Psoas muscle (tissue), 8 donors: ENCODE data around the gene ROR2. TPM values are rescaled to one million over a fixed set of nuclear protein-coding genes. Genes with fewer than 3 reads are reported as not detected.

ENCODE experiments used
- ATAC-seq, 4 donors: fragments of 200-7000 bp; cut with Tn5 transposase; one replicate each; pipeline ENCODE4 v1.9.1; 2020; ENCODE audit warnings: moderate library complexity in 3 of 4, mild to moderate bottlenecking in 2 of 4
- DNase-seq, 2 donors: peaks; one replicate each; pipeline ENCODE4 v3.0.0-alpha.2; 2020
- H3K27ac ChIP-seq: fragments of 200-600 bp; one replicate; pipeline ENCODE4 v1.8.0; 2022
- H3K27me3 ChIP-seq, 3 donors: fragments of 200-600 bp in 1 of 3; one replicate each; pipeline versions ENCODE4 v1.6.1 to v1.8.0; 2013 to 2022; ENCODE audit warnings: low read length in 2 of 3, mild to moderate bottlenecking in 2 of 3, moderate library complexity in 1 of 3; ENCODE audit not compliant: insufficient read depth in 3 of 3
- H3K36me3 ChIP-seq, 2 donors: fragments of 200-600 bp in 1 of 2; one replicate each; pipeline versions ENCODE4 v1.6.1 to v1.8.0; 2013 to 2022; ENCODE audit warnings: low read depth in 1 of 2, mild to moderate bottlenecking in 1 of 2, moderate library complexity in 1 of 2; ENCODE audit not compliant: insufficient read depth in 1 of 2
- H3K4me1 ChIP-seq: fragments of 200-600 bp; one replicate; pipeline ENCODE4 v1.8.0; 2022
- H3K4me3 ChIP-seq: fragments of 200-600 bp; one replicate; pipeline ENCODE4 v1.8.0; 2022; ENCODE audit warnings: mild to moderate bottlenecking
- H3K9me3 ChIP-seq: fragments of 200-600 bp; one replicate; pipeline ENCODE4 v1.8.0; 2022
- WGBS, 3 donors: extraction: QIAGEN DNeasy Blood & Tissue Kit; methylation state at CpG; one replicate each; pipeline versions ENCODE4 v1.1.6 to v1.1.7; 2013; 5-methylcytosine and 5-hydroxymethylcytosine counted together
- intact Hi-C, 2 donors: fragments of 100-400 bp; cut with DNase I; formaldehyde crosslinking; loops; one replicate each; pipeline versions ENCODE4 v1.11.0 to v1.14.2; 2022
- polyA plus RNA-seq, 3 donors: library from polyadenylated mRNA; stranded (reverse); fragments of 200-250 nt; gene quantifications; one replicate each; pipeline ENCODE4 v1.2.3, GENCODE V29; 2013
- total RNA-seq, 4 donors: library from RNA; stranded (reverse); fragmentation: NEBNext Ultra II Directional in 2 of 4; extraction: Animal tissue kit (Norgen Biotek cat#: 25700) in 2 of 4; gene quantifications; one replicate each; pipeline versions ENCODE4 v1.2.1 to v1.2.4, GENCODE V29; 2021 to 2023
- TF ChIP-seq, protein P1 (sequence below): fragments of 200-600 bp; IDR thresholded peaks from one replicate; pipeline ENCODE4 v1.8.0; 2022; ENCODE audit warnings: antibody characterized with exemption
- donor health status: healthy with polysubstance abuse.
- donor health status: DM: no; HTN: no; CAD: no; lungs with moderate emphysema.
- donor health status: Bipolar disorder and iron deficiency.
- donor health status: healthy.
- donor health status: DM: yes; HTN: yes; CAD: no.
- donor health status: DM: no; HTN: no; CAD: no.
- donor health status: DM: no; HTN: no; CAD: no.
- donor health status: DM: yes; HTN: yes; CAD: no.

Gene ROR2
- total and polyA plus RNA-seq, 7 donors: 0.05 to 0.52 (median 0.15) TPM

DNA sequence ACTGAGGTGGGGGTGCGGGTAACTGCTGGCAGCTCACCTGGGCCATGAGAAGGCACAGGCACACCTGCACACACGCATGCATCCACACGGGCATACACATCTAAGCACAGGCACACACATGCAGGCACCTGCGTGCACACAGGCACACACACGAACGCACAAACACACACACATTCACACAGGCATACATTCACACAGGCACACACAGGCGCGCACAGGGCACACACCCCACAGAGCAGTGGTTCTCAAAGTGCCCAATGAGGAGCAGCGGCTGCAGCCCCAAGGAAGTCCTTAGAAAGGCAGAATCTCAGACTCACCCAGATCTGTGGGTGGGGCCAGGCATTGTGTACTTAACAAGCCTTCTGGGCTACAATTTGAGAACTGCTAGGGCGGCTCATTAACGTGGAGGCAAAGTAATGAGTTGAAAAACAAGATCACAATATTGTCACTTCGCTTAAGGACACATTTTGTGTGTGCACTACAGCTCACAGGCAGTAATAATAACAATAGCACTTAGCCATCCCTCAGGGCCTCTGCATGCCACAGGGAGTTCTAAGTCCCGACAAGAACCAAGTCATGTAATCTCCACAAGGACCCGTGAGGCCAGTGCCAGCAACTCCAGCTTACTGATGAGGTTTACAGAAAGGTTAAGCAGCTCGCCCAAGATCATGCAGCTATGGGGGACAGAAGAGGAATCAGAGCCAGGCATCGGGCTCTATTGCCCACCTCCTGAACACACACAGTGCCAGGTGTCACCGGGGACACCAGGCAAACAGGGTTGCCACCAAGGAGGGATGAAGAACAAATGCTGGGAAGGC is 91.6 kb downstream of the ROR2 start:
- H3K9me3 ChIP-seq: no peaks in the 10 kb centered on the region
- no peak overlapping the region for H3K4me3 ChIP-seq
- no peak overlapping the region for H3K27ac ChIP-seq
- H3K4me1 ChIP-seq: no peaks in the 10 kb centered on the region
- H3K36me3 ChIP-seq: no peaks in the 10 kb centered on the region
- no peaks in the 10 kb centered on the region for H3K27me3 ChIP-seq
- WGBS, 3 donors: 82 to 86% (median 86%) methylated on average over 17 of the region's 17 CpGs
- no peak for DNase-seq
- TF ChIP-seq, protein P1, sequence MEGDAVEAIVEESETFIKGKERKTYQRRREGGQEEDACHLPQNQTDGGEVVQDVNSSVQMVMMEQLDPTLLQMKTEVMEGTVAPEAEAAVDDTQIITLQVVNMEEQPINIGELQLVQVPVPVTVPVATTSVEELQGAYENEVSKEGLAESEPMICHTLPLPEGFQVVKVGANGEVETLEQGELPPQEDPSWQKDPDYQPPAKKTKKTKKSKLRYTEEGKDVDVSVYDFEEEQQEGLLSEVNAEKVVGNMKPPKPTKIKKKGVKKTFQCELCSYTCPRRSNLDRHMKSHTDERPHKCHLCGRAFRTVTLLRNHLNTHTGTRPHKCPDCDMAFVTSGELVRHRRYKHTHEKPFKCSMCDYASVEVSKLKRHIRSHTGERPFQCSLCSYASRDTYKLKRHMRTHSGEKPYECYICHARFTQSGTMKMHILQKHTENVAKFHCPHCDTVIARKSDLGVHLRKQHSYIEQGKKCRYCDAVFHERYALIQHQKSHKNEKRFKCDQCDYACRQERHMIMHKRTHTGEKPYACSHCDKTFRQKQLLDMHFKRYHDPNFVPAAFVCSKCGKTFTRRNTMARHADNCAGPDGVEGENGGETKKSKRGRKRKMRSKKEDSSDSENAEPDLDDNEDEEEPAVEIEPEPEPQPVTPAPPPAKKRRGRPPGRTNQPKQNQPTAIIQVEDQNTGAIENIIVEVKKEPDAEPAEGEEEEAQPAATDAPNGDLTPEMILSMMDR: no peak
- intact Hi-C loops: no loop called here
- ATAC-seq: no peak

DNA sequence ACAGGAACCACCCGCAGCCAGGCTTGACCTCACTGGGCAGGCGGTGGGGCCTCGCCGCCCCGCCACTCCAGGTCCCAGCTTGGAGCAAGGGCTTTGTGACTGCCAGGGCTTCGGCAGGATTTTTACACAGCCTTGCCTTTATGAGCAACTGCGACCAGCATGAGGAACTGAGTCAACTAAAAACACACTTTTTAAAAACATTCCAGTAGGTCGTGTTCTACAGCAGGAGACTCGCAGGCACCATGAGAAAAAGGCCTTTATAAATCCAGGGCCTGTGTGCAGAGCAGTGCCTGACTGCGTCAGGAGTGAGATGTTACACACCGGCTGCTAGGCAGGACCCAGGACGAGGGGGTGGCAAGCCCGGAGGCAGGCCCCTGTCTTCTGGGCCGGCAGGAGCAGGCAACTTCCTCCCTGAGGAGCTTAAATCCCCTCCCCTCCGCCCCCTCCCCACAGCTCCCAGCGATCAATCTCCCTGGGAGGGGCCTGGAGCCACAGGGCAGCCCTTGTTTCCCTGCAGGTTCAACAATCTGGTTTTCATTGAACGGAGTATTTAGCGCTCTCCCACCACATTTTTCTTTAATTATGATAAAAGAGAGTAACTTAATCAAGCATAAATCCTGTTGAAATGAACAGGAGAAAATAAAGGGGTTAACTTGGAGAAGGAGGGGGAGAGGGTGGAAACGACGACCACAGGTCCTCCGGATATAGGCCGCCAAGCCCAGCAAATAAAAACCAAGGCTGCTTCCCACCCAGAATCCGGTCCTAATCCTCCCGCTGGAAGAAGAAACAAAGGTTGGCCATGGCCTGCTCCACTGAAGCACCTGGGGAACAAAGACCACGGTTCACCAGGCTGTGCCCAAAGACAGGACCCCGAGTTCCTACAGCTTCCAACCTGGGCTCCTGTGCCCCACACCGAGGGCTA is 92.5 kb downstream of the ROR2 start:
- TF ChIP-seq, protein P1: no peak
- Histone ChIP-seq H3K9me3 (no peaks in the 10 kb centered on the region), H3K36me3 (no peaks in the 10 kb centered on the region), H3K4me1 (no peaks in the 10 kb centered on the region), H3K27me3 (no peaks in the 10 kb centered on the region), H3K27ac (no peak overlapping the region), H3K4me3 (no peak overlapping the region)
- DNase-seq (no peak), ATAC-seq (no peak)
- WGBS, 3 donors: 54 to 59% (median 55%) methylated on average over 26 to 27 of the region's 27 CpGs
- intact Hi-C loops: no loop called here

DNA sequence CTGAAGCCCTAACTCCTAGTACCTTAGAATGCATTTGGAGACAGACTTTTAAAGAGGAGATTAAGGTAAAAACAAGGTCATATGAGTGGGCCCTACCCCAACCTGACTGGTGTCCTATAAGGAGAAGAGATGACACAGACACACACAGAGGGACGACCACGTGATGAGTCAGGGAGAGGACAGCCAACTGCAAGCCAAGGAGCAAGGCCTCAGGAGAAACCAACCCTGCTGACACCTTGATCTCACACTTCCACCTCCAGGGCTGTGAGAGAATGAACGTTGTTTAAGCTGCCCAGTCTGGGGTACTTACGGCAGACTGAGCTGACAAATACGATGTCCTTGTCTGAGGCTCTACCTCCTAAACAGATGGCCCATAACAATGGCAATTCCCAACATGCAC is 93.6 kb downstream of the ROR2 start:
- TF ChIP-seq, protein P1: no peak
- 72 to 82% (median 73%) methylated on average over 5 of the region's 5 CpGs for WGBS, 3 donors
- Histone ChIP-seq H3K9me3 (no peaks in the 10 kb centered on the region), H3K4me3 (no peak overlapping the region), H3K36me3 (no peaks in the 10 kb centered on the region), H3K27ac (no peak overlapping the region), H3K4me1 (no peaks in the 10 kb centered on the region), H3K27me3 (no peaks in the 10 kb centered on the region)
- DNase-seq (no peak), ATAC-seq (no peak)
- intact Hi-C loops: no loop called here

DNA sequence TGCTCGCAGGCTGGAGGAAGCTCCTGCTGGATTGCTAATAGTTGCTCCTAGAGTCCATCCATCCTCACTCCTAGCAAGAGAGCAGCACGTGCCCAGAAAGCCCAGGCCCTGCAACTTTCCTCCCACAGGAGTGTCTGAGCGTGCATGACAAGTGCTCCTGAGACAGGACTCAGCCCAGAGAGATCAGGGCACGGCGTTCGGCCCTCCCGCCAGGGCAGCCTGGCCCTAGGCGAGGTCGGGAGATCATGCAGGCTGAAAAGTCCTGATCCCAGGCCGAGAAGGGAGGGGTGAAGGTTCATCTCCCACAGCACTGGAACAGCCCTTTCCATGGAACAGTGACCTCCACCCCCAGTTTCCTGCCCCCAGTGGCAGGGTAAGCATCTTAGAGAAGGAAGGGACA is 94.8 kb downstream of the ROR2 start:
- intact Hi-C loops: no loop called here
- no peaks in the 10 kb centered on the region for H3K27me3 ChIP-seq
- H3K4me1 ChIP-seq: no peaks in the 10 kb centered on the region
- H3K9me3 ChIP-seq: no peaks in the 10 kb centered on the region
- no peak for DNase-seq
- no peaks in the 10 kb centered on the region for H3K36me3 ChIP-seq
- WGBS, 3 donors: 70 to 83% (median 70%) methylated on average over 10 of the region's 10 CpGs
- H3K27ac ChIP-seq: no peak overlapping the region
- H3K4me3 ChIP-seq: no peak overlapping the region
- no peak for ATAC-seq
- TF ChIP-seq, protein P1: no peak
